ENCODE data around the gene SSRP1. TPM values are rescaled to one million over a fixed set of nuclear protein-coding genes. Genes with fewer than 3 reads are reported as not detected.
"Not testable (repeated sequence)": the region's sequence is repeated elsewhere in the genome, so short reads cannot be mapped to it uniquely, and the experiment has no call there.

Gene SSRP1
- total and polyA plus RNA-seq, 9 donors = 64.3 to 135 (median 107) TPM

- no peak for DNase-seq
- WGBS (ENCODE audit: insufficient coverage) = 81% methylated on average over 17 of the region's 17 CpGs
- Histone ChIP-seq H3K4me1 (ENCODE audit: control insufficient read depth, insufficient read depth, low read length) (peaks cover 29% of the 10 kb centered on the region), H3K4me3 (ENCODE audit: low read length) (no peak overlapping the region), H3K27me3 (ENCODE audit: control insufficient read depth, insufficient read depth, low read length) (no peaks in the 10 kb centered on the region), H3K36me3 (ENCODE audit: control insufficient read depth, insufficient read depth, low read length) (peaks cover 77% of the 10 kb centered on the region), H3K27ac (ENCODE audit: low read length) (no peak overlapping the region), H3K9me3 (replicated peaks; ENCODE audit: control insufficient read depth, low read depth, low read length) (peaks cover 16% of the 10 kb centered on the region)
Measured at GRCh38 chr11:57303280-57303989, 32.3 kb downstream of the SSRP1 start.

DNA sequence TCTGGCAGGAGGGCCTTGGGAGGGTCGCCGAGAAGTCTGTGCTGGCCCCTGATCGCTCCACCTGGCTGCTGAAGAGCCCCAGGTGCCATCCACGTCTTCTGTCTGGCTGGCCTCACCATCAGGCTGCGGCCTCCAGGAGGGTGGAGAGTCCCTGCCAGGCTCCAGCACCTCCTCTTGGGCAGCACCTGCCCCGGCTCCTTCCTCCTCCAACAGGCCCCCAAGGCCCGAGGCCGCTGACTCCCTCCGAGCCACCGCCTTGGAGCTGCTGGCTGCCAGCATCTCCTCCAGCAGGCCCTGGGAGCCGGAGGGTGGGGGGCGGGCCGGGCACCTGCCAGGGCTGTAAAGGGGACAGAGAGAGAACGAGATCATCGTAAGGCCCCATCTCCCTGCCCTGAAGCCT is 33.2 kb downstream of the SSRP1 start:
- H3K27me3 ChIP-seq (ENCODE audit: control insufficient read depth, insufficient read depth, low read length) = no peaks in the 10 kb centered on the region
- H3K4me1 ChIP-seq (ENCODE audit: control insufficient read depth, insufficient read depth, low read length) = peaks cover 20% of the 10 kb centered on the region
- H3K27ac ChIP-seq (ENCODE audit: low read length) = no peak overlapping the region
- H3K4me3 ChIP-seq (ENCODE audit: low read length) = no peak overlapping the region
- WGBS (ENCODE audit: insufficient coverage) = 91% methylated on average over 14 of the region's 15 CpGs
- peaks cover 78% of the 10 kb centered on the region for H3K36me3 ChIP-seq (ENCODE audit: control insufficient read depth, insufficient read depth, low read length)
- DNase-seq = no peak
- H3K9me3 ChIP-seq (replicated peaks; ENCODE audit: control insufficient read depth, low read depth, low read length) = peaks cover 16% of the 10 kb centered on the region

GRCh38 chr11:57301711-57302423 is 33.8 kb downstream of the SSRP1 start:
- Histone ChIP-seq H3K36me3 (ENCODE audit: control insufficient read depth, insufficient read depth, low read length) (peaks cover 83% of the 10 kb centered on the region), H3K27ac (ENCODE audit: low read length) (no peak overlapping the region), H3K4me3 (ENCODE audit: low read length) (no peak overlapping the region), H3K27me3 (ENCODE audit: control insufficient read depth, insufficient read depth, low read length) (no peaks in the 10 kb centered on the region), H3K9me3 (replicated peaks; ENCODE audit: control insufficient read depth, low read depth, low read length) (peaks cover 16% of the 10 kb centered on the region), H3K4me1 (ENCODE audit: control insufficient read depth, insufficient read depth, low read length) (peaks cover 14% of the 10 kb centered on the region)
- 95% methylated on average over 24 of the region's 27 CpGs for WGBS (ENCODE audit: insufficient coverage)
- DNase-seq = no peak

- H3K36me3 ChIP-seq (ENCODE audit: control insufficient read depth, insufficient read depth, low read length) = peaks cover 83% of the 10 kb centered on the region
Measured at GRCh38 chr11:57300785-57301184, 34.9 kb downstream of the SSRP1 start.

DNA sequence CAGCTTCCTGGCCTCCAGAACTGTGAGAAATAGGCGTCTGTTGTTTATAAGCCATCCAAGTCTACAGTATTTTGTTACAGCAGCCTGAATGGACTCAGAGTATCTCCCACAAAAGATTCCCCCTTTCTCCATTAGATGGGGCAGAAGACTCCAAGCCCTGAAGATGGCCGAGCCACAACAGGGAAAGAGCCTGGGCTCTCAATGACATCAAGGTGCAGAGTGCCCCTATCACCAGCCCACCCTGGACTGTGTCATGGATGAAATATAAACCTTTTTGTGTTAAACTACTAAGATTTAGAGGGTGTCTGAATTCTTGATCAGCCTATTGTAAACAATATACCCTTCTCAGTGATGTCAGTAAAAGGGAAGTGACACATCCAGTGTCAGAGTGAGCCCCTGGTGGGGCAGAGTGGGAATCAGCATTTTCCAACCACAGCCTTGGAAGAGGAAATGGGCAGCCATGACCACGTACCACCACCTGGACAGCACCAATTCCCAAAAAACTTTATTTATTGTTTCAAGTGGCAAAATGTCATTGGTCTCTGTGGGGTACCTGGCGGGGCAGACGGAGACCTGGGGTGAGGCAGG is 36.4 kb downstream of the SSRP1 start:
- WGBS (ENCODE audit: insufficient coverage) = no CpG with 5 or more reads among the region's 5 CpGs
- Histone ChIP-seq H3K36me3 (ENCODE audit: control insufficient read depth, insufficient read depth, low read length) (peaks cover 77% of the 10 kb centered on the region), H3K9me3 (replicated peaks; ENCODE audit: control insufficient read depth, low read depth, low read length) (peaks cover 16% of the 10 kb centered on the region), H3K4me1 (ENCODE audit: control insufficient read depth, insufficient read depth, low read length) (peaks cover 12% of the 10 kb centered on the region), H3K4me3 (ENCODE audit: low read length) (no peak overlapping the region), H3K27ac (ENCODE audit: low read length) (no peak overlapping the region), H3K27me3 (ENCODE audit: control insufficient read depth, insufficient read depth, low read length) (no peaks in the 10 kb centered on the region)
- DNase-seq = no peak

More at GRCh38 chr11:57300785-57301184, 34.9 kb downstream of the SSRP1 start:
- no peak overlapping the region for H3K4me3 ChIP-seq (ENCODE audit: low read length)
- DNase-seq = no peak
- no peak overlapping the region for H3K27ac ChIP-seq (ENCODE audit: low read length)
- WGBS (ENCODE audit: insufficient coverage) = 88% methylated on average over 10 of the region's 10 CpGs
- peaks cover 16% of the 10 kb centered on the region for H3K9me3 ChIP-seq (replicated peaks; ENCODE audit: control insufficient read depth, low read depth, low read length)
- H3K4me1 ChIP-seq (ENCODE audit: control insufficient read depth, insufficient read depth, low read length) = peaks cover 10% of the 10 kb centered on the region
- H3K27me3 ChIP-seq (ENCODE audit: control insufficient read depth, insufficient read depth, low read length) = no peaks in the 10 kb centered on the region

DNA sequence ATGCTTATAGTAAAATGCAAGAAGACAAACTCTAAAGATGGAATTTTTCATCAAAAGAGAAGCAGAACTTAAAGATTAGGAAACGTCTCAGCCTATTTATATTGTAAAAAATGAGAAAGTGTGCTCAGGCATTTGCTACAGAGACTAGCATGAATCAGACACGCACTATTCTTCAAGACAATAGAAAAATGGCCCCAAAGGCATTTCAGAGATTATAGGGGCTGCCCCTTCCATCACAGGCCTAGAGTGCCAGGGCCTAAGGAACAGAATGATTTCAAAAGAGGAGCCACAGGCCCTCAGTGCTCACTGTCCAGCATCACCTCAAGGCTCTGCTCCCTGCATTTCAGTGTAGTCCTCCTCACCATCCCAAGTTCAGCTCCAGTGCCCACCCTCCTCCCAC is 38.5 kb downstream of the SSRP1 start:
- 100% methylated on average over 1 of the region's 2 CpGs for WGBS (ENCODE audit: insufficient coverage)
- Histone ChIP-seq H3K4me3 (ENCODE audit: low read length) (no peak overlapping the region), H3K27me3 (ENCODE audit: control insufficient read depth, insufficient read depth, low read length) (no peaks in the 10 kb centered on the region), H3K9me3 (replicated peaks; ENCODE audit: control insufficient read depth, low read depth, low read length) (peaks cover 16% of the 10 kb centered on the region), H3K27ac (ENCODE audit: low read length) (no peak overlapping the region), H3K36me3 (ENCODE audit: control insufficient read depth, insufficient read depth, low read length) (peaks cover 57% of the 10 kb centered on the region), H3K4me1 (ENCODE audit: control insufficient read depth, insufficient read depth, low read length) (peaks cover 24% of the 10 kb centered on the region)
- DNase-seq = no peak

DNA sequence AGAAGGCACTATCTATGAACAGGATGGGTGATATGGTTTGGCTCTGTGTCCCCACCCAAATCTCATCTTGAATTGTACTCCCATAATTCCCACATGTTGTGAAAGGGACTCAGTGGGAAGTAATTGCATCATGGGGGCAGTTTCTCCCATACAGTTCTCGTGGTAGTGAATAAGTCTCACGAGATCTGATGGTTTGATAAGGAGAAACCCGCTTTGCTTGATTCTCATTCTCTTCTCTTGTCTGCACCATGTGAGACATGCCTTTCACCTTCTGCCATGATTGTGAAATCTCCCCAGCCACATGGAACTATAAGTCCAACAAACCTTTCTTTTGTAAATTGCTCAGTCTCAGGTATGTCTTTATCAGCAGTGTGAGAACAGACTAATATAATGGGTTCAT is 39.5 kb downstream of the SSRP1 start:
- H3K27me3 ChIP-seq (ENCODE audit: control insufficient read depth, insufficient read depth, low read length); H3K4me3 ChIP-seq (ENCODE audit: low read length); H3K27ac ChIP-seq (ENCODE audit: low read length); DNase-seq: not testable (repeated sequence)
- Histone ChIP-seq H3K4me1 (ENCODE audit: control insufficient read depth, insufficient read depth, low read length) (peaks cover 24% of the 10 kb centered on the region), H3K9me3 (replicated peaks; ENCODE audit: control insufficient read depth, low read depth, low read length) (peaks cover 14% of the 10 kb centered on the region), H3K36me3 (ENCODE audit: control insufficient read depth, insufficient read depth, low read length) (peaks cover 47% of the 10 kb centered on the region)
- no CpG with 5 or more reads among the region's 3 CpGs for WGBS (ENCODE audit: insufficient coverage)

DNA sequence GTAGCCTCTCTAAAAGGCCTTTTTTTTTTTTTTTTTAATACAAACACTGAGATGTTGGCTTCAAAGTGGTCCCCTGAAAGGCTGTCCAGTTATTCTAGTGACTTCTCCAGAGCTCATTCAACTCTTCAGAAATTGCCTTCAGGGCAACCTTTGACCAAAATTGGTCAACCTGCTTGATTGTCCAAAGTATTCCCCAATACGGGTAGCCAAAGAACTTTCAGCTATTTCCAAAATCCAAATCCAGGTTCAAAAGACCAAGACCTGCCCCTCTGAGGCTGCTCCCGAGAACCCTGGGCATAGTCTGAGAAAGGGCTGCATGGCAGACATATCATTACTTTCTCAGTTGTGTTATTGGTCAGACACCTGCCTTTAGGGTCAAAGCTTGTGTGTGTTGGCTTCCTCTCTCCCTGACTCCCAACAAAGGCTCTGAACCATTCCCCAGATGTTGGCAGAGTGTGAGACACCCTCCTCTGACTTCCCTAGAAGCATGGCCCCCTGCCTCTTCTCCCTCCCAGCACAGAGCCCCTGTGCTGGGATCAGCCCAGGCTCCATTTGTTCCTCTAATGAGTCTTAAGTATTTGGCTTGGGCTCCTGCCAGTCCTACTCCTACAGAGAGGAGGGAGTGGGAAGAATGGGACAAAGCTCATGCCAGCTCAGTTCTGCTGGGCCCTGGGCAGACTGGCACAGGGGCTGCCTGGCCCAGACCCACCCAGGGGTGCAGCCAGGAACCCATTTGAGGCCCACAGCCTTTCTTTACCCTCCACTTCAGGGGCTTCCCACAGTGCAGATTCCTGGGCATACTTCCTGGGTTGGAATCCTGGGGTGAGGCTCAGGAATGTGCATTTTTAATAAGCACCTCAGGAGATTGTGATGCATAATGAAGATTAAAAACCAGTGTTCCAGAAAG is 41.2 kb downstream of the SSRP1 start:
- H3K27ac ChIP-seq (ENCODE audit: low read length) = peak overlapping the region; percentile 51
- DNase-seq = peak; percentile 59
- peaks cover 24% of the 10 kb centered on the region for H3K4me1 ChIP-seq (ENCODE audit: control insufficient read depth, insufficient read depth, low read length)
- peaks cover 30% of the 10 kb centered on the region for H3K36me3 ChIP-seq (ENCODE audit: control insufficient read depth, insufficient read depth, low read length)
- no peak overlapping the region for H3K4me3 ChIP-seq (ENCODE audit: low read length)
- WGBS (ENCODE audit: insufficient coverage) = 57% methylated on average over 1 of the region's 2 CpGs
- H3K9me3 ChIP-seq (replicated peaks; ENCODE audit: control insufficient read depth, low read depth, low read length) = peaks cover 5% of the 10 kb centered on the region
- H3K27me3 ChIP-seq (ENCODE audit: control insufficient read depth, insufficient read depth, low read length) = no peaks in the 10 kb centered on the region

- Histone ChIP-seq H3K9me3 (replicated peaks; ENCODE audit: control insufficient read depth, low read depth, low read length) (no peaks in the 10 kb centered on the region), H3K27ac (ENCODE audit: low read length) (no peak overlapping the region), H3K4me1 (ENCODE audit: control insufficient read depth, insufficient read depth, low read length) (peaks cover 32% of the 10 kb centered on the region), H3K36me3 (ENCODE audit: control insufficient read depth, insufficient read depth, low read length) (peaks cover 4% of the 10 kb centered on the region), H3K27me3 (ENCODE audit: control insufficient read depth, insufficient read depth, low read length) (no peaks in the 10 kb centered on the region), H3K4me3 (ENCODE audit: low read length) (no peak overlapping the region)
- DNase-seq = no peak
- no CpG with 5 or more reads among the region's 1 CpG for WGBS (ENCODE audit: insufficient coverage)
Measured at GRCh38 chr11:57290288-57290687, 45.4 kb downstream of the SSRP1 start.

Measured in muscle of leg (tissue), 11 donors.